Right lobe of liver (tissue), 4 donors: Measurements from ENCODE around the gene ACVR2B.

Source experiments
- CTCF ChIP-seq, 4 donors: fragments of 200-600 bp in 3 of 4; fragments of 450-650 bp in 1 of 4; IDR thresholded peaks; one replicate each; pipeline versions ENCODE4 v1.5.1 to v1.8.0; 2016 to 2022; ENCODE audit warnings: antibody characterized with exemption in 4 of 4, mild to moderate bottlenecking in 2 of 4
- POLR2A ChIP-seq: fragments of 450-650 bp; IDR thresholded peaks from one replicate; pipeline ENCODE4 v1.6.1; 2017; ENCODE audit warnings: antibody characterized with exemption, mild to moderate bottlenecking
- donor health status: DM: no; HTN: no; CAD: no.
- donor health status: DM: no; HTN: no; CAD: no.
- donor health status: DM: no; HTN: yes; CAD: no.

GRCh38 chr3:38487323-38487722 is 33.6 kb downstream of the ACVR2B start:
- TF ChIP-seq POLR2A (no peak), CTCF (IDR thresholded peaks at IDR 0.05) (no peak)
